Heart left ventricle (tissue), 16 donors: ENCODE results near the gene CD200R1. TPM values are rescaled to one million over a fixed set of nuclear protein-coding genes. Genes with fewer than 3 reads are reported as not detected.
A peak's percentile ranks its signal among the peaks of the same experiment; 100 is the strongest.

Experiments used
- ATAC-seq, 4 donors: fragments of 200-7000 bp; cut with Tn5 transposase; one replicate each; pipeline ENCODE4 v1.9.1; 2020 to 2022; ENCODE audit warnings: moderate library complexity in 4 of 4, mild to moderate bottlenecking in 3 of 4, moderate number of reproducible peaks in 1 of 4
- DNase-seq, 5 donors: peaks; one replicate each; pipeline ENCODE4 v3.0.0-alpha.2; 2020
- H3K27ac ChIP-seq, 12 donors: fragments of 200-600 bp; sonication (generic) in 4 of 12; one replicate each; pipeline versions ENCODE4 v1.5.0 to v1.8.0; 2016 to 2022; ENCODE audit warnings: mild to moderate bottlenecking in 2 of 12
- H3K27me3 ChIP-seq, 9 donors: fragments of 200-600 bp; sonication (generic) in 2 of 9; one replicate each; pipeline versions ENCODE4 v1.5.1 to v1.8.0; 2016 to 2022; ENCODE audit warnings: mild to moderate bottlenecking in 3 of 9
- H3K36me3 ChIP-seq, 9 donors: fragments of 200-600 bp; sonication (generic) in 2 of 9; one replicate each; pipeline versions ENCODE4 v1.5.0 to v1.8.0; 2018 to 2022; ENCODE audit warnings: mild to moderate bottlenecking in 2 of 9
- H3K4me1 ChIP-seq, 12 donors: fragments of 200-600 bp; sonication (generic) in 4 of 12; one replicate each; pipeline versions ENCODE4 v1.5.0 to v1.8.0; 2016 to 2022; ENCODE audit warnings: mild to moderate bottlenecking in 3 of 12
- H3K4me3 ChIP-seq, 12 donors: fragments of 200-600 bp; sonication (generic) in 4 of 12; one replicate each; pipeline versions ENCODE4 v1.5.0 to v1.8.0; 2017 to 2022; ENCODE audit warnings: mild to moderate bottlenecking in 9 of 12, moderate library complexity in 4 of 12
- H3K9me3 ChIP-seq, 12 donors: fragments of 200-600 bp; sonication (generic) in 4 of 12; one replicate each; pipeline versions ENCODE4 v1.5.0 to v1.8.0; 2016 to 2022; ENCODE audit warnings: mild to moderate bottlenecking in 1 of 12
- CTCF ChIP-seq, 12 donors: fragments of 200-600 bp; sonication (generic) in 4 of 12; IDR thresholded peaks; one replicate each; pipeline versions ENCODE4 v1.5.0 to v1.8.0; 2018 to 2022; ENCODE audit warnings: antibody characterized with exemption in 12 of 12, mild to moderate bottlenecking in 5 of 12
- POLR2A ChIP-seq, 2 donors: fragments of 450-650 bp; IDR thresholded peaks; one replicate each; pipeline ENCODE4 v1.6.1; 2017; ENCODE audit warnings: antibody characterized with exemption in 2 of 2, mild to moderate bottlenecking in 2 of 2, moderate library complexity in 2 of 2
- WGBS, 4 donors: extraction: QIAGEN DNeasy Blood & Tissue Kit in 2 of 4; methylation state at CpG; one replicate each; pipeline versions ENCODE4 v1.1.5 to v1.1.7; 2013 to 2018; 5-methylcytosine and 5-hydroxymethylcytosine counted together
- intact Hi-C, 10 donors: fragments of 100-400 bp; cut with DNase I; formaldehyde crosslinking; loops; one replicate each; pipeline versions ENCODE4 v1.11.1 to v1.14.2; 2022
- polyA plus RNA-seq, 2 donors: library from polyadenylated mRNA; stranded (reverse); fragments of 200-250 nt; gene quantifications; one replicate each; pipeline ENCODE4 v1.2.3, GENCODE V29; 2013
- total RNA-seq, 9 donors: library from RNA; depleted of rRNA in 2 of 9; stranded (reverse); fragments of >200 nt in 2 of 9; fragmentation: NEBNext Ultra II Directional in 3 of 9; extraction: Animal tissue kit (Norgen Biotek cat#: 25700) in 3 of 9; gene quantifications; one replicate each; pipeline versions ENCODE4 v1.1.0 to v1.2.4, GENCODE V29; 2016 to 2023
- donor health status: ischemic (EF 13 %, LVEDD 7.1; RV severe dilation, severe dysfunction).
- donor health status: healthy with polysubstance abuse.
- donor health status: DM: no; HTN: yes; CAD: no.
- donor health status: DM: no; HTN: no; CAD: no.
- donor health status: ischemic (EF 25% LVEDD 6.9; RV normal size, moderate dysfunction).
- donor health status: ischemic (EF 25% LVEDD 5.7; RV mildly dilated, moderate dysfunction).
- donor health status: healthy.
- donor health status: DM: yes; HTN: yes; CAD: no.
- donor health status: ischemic (EF 35%, LVEDD 5.7; RV mildly dilated, moderate dysfunction).
- donor health status: nonischemic (EF 11% LVEDD 7.7; RV severe dilation, severe dysfunction).
- donor health status: DM: yes; HTN: yes; CAD: no.
- donor health status: PGD.
- donor health status: ischemic (EF 29% LVEDD 5.4; RV normal size, mild dysfunction).
- donor health status: nonischemic (EF 23%, LVEDD 6.1; RV moderate dilation, normal function).

The CD200R1 gene
- total and polyA plus RNA-seq, 11 donors = 0.08 to 4.6 (median 0.69) TPM

GRCh38 chr3:113018536-113019181 is 43.8 kb upstream of the CD200R1 start:
- WGBS, 4 donors = 3 to 5% (median 4%) methylated on average over 13 of the region's 13 CpGs
- no peak for TF ChIP-seq POLR2A (IDR thresholded peaks at IDR 0.05)
- TF ChIP-seq CTCF (IDR thresholded peaks at IDR 0.05) = no peak
- H3K27me3 ChIP-seq = no peaks in the 10 kb centered on the region
- peaks cover 0 to 40% (median 36%) of the 10 kb centered on the region in 9 donors for H3K36me3 ChIP-seq
- H3K27ac ChIP-seq = peak overlapping the region; percentile 79 to 99 (median 96)
- H3K4me1 ChIP-seq = peaks cover 0 to 38% (median 21%) of the 10 kb centered on the region in 12 donors
- intact Hi-C loops = loop anchor here in 2 of 10 donors (1.0 to 10.0 kb wide), 2 partner anchors 28 to 454 kb away; partner anchors contain the start of genes ATG3 (in 1 of the 2), GTPBP8 (in 1 of the 2) and SLC35A5 (in 1 of the 2)
- ATAC-seq (no peak), DNase-seq (peak in 2 of 5 donors; percentile 9 to 22)
- H3K9me3 ChIP-seq = no peaks in the 10 kb centered on the region
- H3K4me3 ChIP-seq = peak overlapping the region; percentile 40 to 98 (median 81)

- DNase-seq = no peak
- peaks cover 0 to 91% (median 86%) of the 10 kb centered on the region in 9 donors for H3K36me3 ChIP-seq
- no peaks in the 10 kb centered on the region for H3K9me3 ChIP-seq
- peaks cover 0 to 23% (median 10%) of the 10 kb centered on the region in 12 donors for H3K4me1 ChIP-seq
- intact Hi-C loops = loop anchor here in 2 of 10 donors (2.0 to 10.0 kb wide), 2 partner anchors 15 to 449 kb away; partner anchors contain the start of genes ATG3 (in 1 of the 2) and SLC35A5 (in 1 of the 2)
- no peak overlapping the region for H3K4me3 ChIP-seq
- ATAC-seq = no peak
- no peak for TF ChIP-seq POLR2A (IDR thresholded peaks at IDR 0.05)
- H3K27me3 ChIP-seq = no peaks in the 10 kb centered on the region
- no peak overlapping the region for H3K27ac ChIP-seq
Observed at GRCh38 chr3:113013593-113013992, 38.7 kb upstream of the CD200R1 start.

GRCh38 chr3:113008117-113008516 is 33.2 kb upstream of the CD200R1 start:
- intact Hi-C loops = no loop called here
- 74 to 84% (median 79%) methylated on average over 3 of the region's 3 CpGs for WGBS, 4 donors
- H3K27ac ChIP-seq = no peak overlapping the region
- no peak for TF ChIP-seq POLR2A (IDR thresholded peaks at IDR 0.05)
- TF ChIP-seq CTCF (IDR thresholded peaks at IDR 0.05) = no peak
- no peaks in the 10 kb centered on the region for H3K27me3 ChIP-seq
- no peak overlapping the region for H3K4me3 ChIP-seq
- ATAC-seq (no peak), DNase-seq (no peak)
- H3K4me1 ChIP-seq = peaks cover 0 to 5% (median 0%) of the 10 kb centered on the region in 12 donors
- peaks cover 0 to 100% (median 100%) of the 10 kb centered on the region in 9 donors for H3K36me3 ChIP-seq
- H3K9me3 ChIP-seq = no peaks in the 10 kb centered on the region

GRCh38 chr3:113006359-113007056 is 31.6 kb upstream of the CD200R1 start:
- Histone ChIP-seq H3K9me3 (no peaks in the 10 kb centered on the region), H3K4me1 (peaks cover 0 to 5% (median 0%) of the 10 kb centered on the region in 12 donors), H3K36me3 (peaks cover 2 to 100% (median 100%) of the 10 kb centered on the region in 9 donors), H3K27ac (peak overlapping the region in 1 of 12 donors; percentile 46), H3K27me3 (no peaks in the 10 kb centered on the region), H3K4me3 (no peak overlapping the region)
- DNase-seq = no peak
- intact Hi-C loops = no loop called here
- no peak for ATAC-seq
- TF ChIP-seq POLR2A (IDR thresholded peaks at IDR 0.05) = no peak
- TF ChIP-seq CTCF (IDR thresholded peaks at IDR 0.05) = no peak
- 79 to 84% (median 83%) methylated on average over 4 of the region's 4 CpGs for WGBS, 4 donors
